GM12878 (cell line): ENCODE results near the gene HNRNPF. TPM values are rescaled to one million over a fixed set of nuclear protein-coding genes. Genes with fewer than 3 reads are reported as not detected.

Source experiments
- ASH2L ChIP-seq: fragments of 300-600, 200-600 bp; sonication (generic); IDR thresholded peaks from 2 replicates; pipeline ENCODE4 v1.6.1; 2017; ENCODE audit warnings: low read depth, mild to moderate bottlenecking, borderline replicate concordance
- BACH1 ChIP-seq: fragments of 450-650 bp; IDR thresholded peaks from 2 replicates; pipeline ENCODE4 v1.6.1; 2017; ENCODE audit warnings: mild to moderate bottlenecking, borderline replicate concordance
- CHD2 ChIP-seq: IDR thresholded peaks from 2 replicates; pipeline ENCODE4 v1.6.1; 2011; ENCODE audit warnings: low read depth, low read length, improper control_type of control experiment, borderline replicate concordance
- CREM ChIP-seq: IDR thresholded peaks from 2 replicates; pipeline ENCODE4 v1.6.1; 2014; ENCODE audit warnings: antibody characterized with exemption, low read depth
- EGR1 ChIP-seq, 2 experiments: IDR thresholded peaks; 1 replicate in 1 of 2; 2 replicates in 1 of 2; pipeline ENCODE4 v1.6.1; 2011 to 2012; ENCODE audit warnings: low read depth in 2 of 2, low read length in 2 of 2, borderline replicate concordance in 1 of 2, mild to moderate bottlenecking in 1 of 2, moderate library complexity in 1 of 2
- ESRRA ChIP-seq: IDR thresholded peaks from 2 replicates; pipeline ENCODE4 v1.6.1; 2012; ENCODE audit warnings: mild to moderate bottlenecking, low read length, improper control_type of control experiment
- HCFC1 ChIP-seq: fragments of 150-350 bp; IDR thresholded peaks from 2 replicates; pipeline ENCODE4 v1.6.1; 2014; ENCODE audit warnings: low read length
- IKZF1 ChIP-seq: fragments of 450-650 bp; conservative IDR thresholded peaks from 2 replicates; pipeline ENCODE4 v1.6.1; 2017; ENCODE audit warnings: antibody characterized with exemption, mild to moderate bottlenecking
- IKZF2 ChIP-seq, 2 experiments: fragments of 450-650 bp; IDR thresholded peaks; 2 replicates each; pipeline ENCODE4 v1.6.1; 2017; ENCODE audit warnings: mild to moderate bottlenecking in 2 of 2, moderate library complexity in 2 of 2
- JUNB ChIP-seq: IDR thresholded peaks from 2 replicates; pipeline ENCODE4 v1.6.1; 2016; ENCODE audit warnings: antibody characterized with exemption, mild to moderate bottlenecking
- MXI1 ChIP-seq: fragments of 150-350 bp; IDR thresholded peaks from 2 replicates; pipeline ENCODE4 v1.6.1; 2011; ENCODE audit warnings: low read depth, mild to moderate bottlenecking, inconsistent platforms, low read length, improper control_type of control experiment
- NFYB ChIP-seq: IDR thresholded peaks from 2 replicates; pipeline ENCODE4 v1.6.1; 2011; ENCODE audit warnings: low read depth, mild to moderate bottlenecking, low read length, improper control_type of control experiment, moderate library complexity; ENCODE audit not compliant: insufficient read depth
- PAX5 ChIP-seq: IDR thresholded peaks from 2 replicates; pipeline ENCODE4 v1.6.1; 2011; ENCODE audit warnings: low read depth, low read length, borderline replicate concordance
- POLR2A ChIP-seq: IDR thresholded peaks from 2 replicates; pipeline ENCODE4 v1.6.1; 2011; ENCODE audit warnings: low read depth, mild to moderate bottlenecking, low read length
- SIX5 ChIP-seq: IDR thresholded peaks from 2 replicates; pipeline ENCODE4 v1.6.1; 2011; ENCODE audit warnings: mild to moderate bottlenecking, low read depth, low read length, moderate library complexity; ENCODE audit not compliant: severe bottlenecking
- SRF ChIP-seq, 2 experiments: IDR thresholded peaks; 2 replicates each; pipeline ENCODE4 v1.6.1; 2011; ENCODE audit warnings: low read depth in 2 of 2, low read length in 2 of 2, mild to moderate bottlenecking in 1 of 2, moderate library complexity in 1 of 2
- TCF12 ChIP-seq: IDR thresholded peaks from 2 replicates; pipeline ENCODE4 v1.6.1; 2011; ENCODE audit warnings: low read depth, mild to moderate bottlenecking, low read length
- YY1 ChIP-seq: IDR thresholded peaks from 2 replicates; pipeline ENCODE4 v1.6.1; 2011; ENCODE audit warnings: low read depth, mild to moderate bottlenecking, low read length
- ZNF622 ChIP-seq: fragments of 450-650 bp; IDR thresholded peaks from 2 replicates; pipeline ENCODE4 v1.6.1; 2017; ENCODE audit warnings: mild to moderate bottlenecking, inconsistent platforms
- polyA plus RNA-seq, 11 experiments: library from polyadenylated mRNA; depleted of rRNA in 4 of 11; unstranded in 6 of 11; stranded (reverse) in 5 of 11; fragments of >200 nt; fragmentation: Nextera tagmentation in 4 of 11; fragmentation: Illumina TruSeq in 1 of 11; extraction: Ambion mirVana in 4 of 11; extraction: Trizol in 1 of 11; gene quantifications; 1 replicate in 1 of 11; 2 replicates in 10 of 11; pipeline versions ENCODE4 v1.2.1 to v1.2.3, GENCODE V29; 2011 to 2016; ENCODE audit warnings: inconsistent platforms in 2 of 11, missing spikeins in 2 of 11, low read depth in 1 of 11
- total RNA-seq, 4 experiments: library from RNA; depleted of rRNA in 3 of 4; stranded (reverse); fragments of >200 nt in 3 of 4; fragmentation: Illumina TruSeq in 1 of 4; extraction: Trizol in 1 of 4; gene quantifications; 2 replicates each; pipeline versions ENCODE4 v1.2.1 to v1.2.3, GENCODE V29; 2013 to 2021
- TF ChIP-seq, protein P1 (sequence below): fragments of 450-650 bp; IDR thresholded peaks from 2 replicates; pipeline ENCODE4 v1.6.1; 2014; ENCODE audit warnings: mild to moderate bottlenecking
- TF ChIP-seq, protein P2 (sequence below): IDR thresholded peaks from 2 replicates; pipeline ENCODE4 v1.6.1; 2011; ENCODE audit warnings: low read depth, mild to moderate bottlenecking, low read length, moderate library complexity, borderline replicate concordance; ENCODE audit errors: extremely low read depth
- TF ChIP-seq, protein P3 (sequence below): fragments of 450-650 bp; conservative IDR thresholded peaks from 2 replicates; pipeline ENCODE4 v1.6.1; 2017; ENCODE audit warnings: mild to moderate bottlenecking, moderate library complexity
- TF ChIP-seq, protein P4 (sequence below): IDR thresholded peaks from 2 replicates; pipeline ENCODE4 v1.6.1; 2012; ENCODE audit warnings: low read depth, low read length, improper control_type of control experiment

HNRNPF gene
- total and polyA plus RNA-seq, 10 of the 15 experiments (the other 5 are each of a cell fraction or from before 2014, with no cell fraction given) = 156 to 373 (median 293) TPM

DNA sequence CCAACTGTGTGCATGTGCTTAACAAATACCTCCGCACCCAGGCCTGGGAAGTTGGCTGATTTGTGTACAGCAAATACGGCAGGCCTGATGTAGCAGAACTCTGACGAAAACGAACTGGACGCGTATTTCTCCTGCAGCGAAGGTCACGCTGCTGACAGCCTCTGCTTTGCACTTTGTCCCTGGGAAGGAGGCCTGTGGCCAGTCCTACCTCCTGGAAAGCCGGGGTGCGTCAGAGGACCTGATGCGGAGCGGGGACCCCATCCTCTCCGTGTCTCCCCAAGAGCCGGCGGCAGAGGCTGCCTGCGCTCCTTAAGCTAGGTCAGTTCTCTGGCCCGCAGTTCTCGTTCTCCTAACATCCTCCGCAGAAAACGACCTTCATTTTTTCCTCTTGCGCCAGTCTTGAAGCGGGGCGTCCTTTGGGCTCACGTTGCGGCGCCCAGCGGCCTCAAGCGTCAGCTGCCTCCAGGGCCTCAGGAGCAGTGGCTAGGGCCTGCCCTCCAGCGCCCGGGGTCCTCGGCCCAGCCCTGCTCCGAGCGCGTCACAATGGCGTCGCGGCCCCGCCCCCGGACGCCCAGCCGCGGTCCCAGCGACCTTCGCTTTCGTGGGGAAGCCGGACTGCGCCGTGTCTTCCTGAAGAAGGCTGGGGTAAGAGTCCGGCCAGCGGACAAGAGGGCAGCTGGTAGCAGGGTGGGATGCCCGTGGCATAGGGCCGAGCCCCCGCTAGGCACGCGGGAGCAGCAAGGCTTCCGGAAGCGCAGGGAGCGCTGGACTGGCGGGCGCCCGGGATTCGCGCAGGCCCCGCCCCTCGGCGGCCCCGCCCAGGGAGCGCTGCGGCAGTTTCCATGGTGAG lies 27.5 kb upstream of the HNRNPF start, which contains the start of gene ZNF487 (continued):
- TF ChIP-seq IKZF1 = peak; percentile 88
- TF ChIP-seq, protein P1, sequence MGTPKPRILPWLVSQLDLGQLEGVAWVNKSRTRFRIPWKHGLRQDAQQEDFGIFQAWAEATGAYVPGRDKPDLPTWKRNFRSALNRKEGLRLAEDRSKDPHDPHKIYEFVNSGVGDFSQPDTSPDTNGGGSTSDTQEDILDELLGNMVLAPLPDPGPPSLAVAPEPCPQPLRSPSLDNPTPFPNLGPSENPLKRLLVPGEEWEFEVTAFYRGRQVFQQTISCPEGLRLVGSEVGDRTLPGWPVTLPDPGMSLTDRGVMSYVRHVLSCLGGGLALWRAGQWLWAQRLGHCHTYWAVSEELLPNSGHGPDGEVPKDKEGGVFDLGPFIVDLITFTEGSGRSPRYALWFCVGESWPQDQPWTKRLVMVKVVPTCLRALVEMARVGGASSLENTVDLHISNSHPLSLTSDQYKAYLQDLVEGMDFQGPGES = no peak
- TF ChIP-seq ZNF622 = no peak
- peak; percentile 79; the same call in 1 of the 2 replicates for TF ChIP-seq ASH2L
- TF ChIP-seq POLR2A = peak; percentile 92
- peak; percentile 91 for TF ChIP-seq YY1
- TF ChIP-seq ESRRA = no peak; the same call in 1 of the 2 replicates
- TF ChIP-seq CHD2 = no peak
- TF ChIP-seq, protein P2, sequence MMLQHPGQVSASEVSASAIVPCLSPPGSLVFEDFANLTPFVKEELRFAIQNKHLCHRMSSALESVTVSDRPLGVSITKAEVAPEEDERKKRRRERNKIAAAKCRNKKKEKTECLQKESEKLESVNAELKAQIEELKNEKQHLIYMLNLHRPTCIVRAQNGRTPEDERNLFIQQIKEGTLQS = no peak
- peak in 1 of 2 experiments; percentile 73; a peak in 2 of 3 replicates for TF ChIP-seq EGR1 (IDR thresholded peaks at IDR 0.05; ENCODE audit: borderline replicate concordance in 1 of 2, low read depth in 2 of 2, low read length in 2 of 2)
- TF ChIP-seq, protein P3, sequence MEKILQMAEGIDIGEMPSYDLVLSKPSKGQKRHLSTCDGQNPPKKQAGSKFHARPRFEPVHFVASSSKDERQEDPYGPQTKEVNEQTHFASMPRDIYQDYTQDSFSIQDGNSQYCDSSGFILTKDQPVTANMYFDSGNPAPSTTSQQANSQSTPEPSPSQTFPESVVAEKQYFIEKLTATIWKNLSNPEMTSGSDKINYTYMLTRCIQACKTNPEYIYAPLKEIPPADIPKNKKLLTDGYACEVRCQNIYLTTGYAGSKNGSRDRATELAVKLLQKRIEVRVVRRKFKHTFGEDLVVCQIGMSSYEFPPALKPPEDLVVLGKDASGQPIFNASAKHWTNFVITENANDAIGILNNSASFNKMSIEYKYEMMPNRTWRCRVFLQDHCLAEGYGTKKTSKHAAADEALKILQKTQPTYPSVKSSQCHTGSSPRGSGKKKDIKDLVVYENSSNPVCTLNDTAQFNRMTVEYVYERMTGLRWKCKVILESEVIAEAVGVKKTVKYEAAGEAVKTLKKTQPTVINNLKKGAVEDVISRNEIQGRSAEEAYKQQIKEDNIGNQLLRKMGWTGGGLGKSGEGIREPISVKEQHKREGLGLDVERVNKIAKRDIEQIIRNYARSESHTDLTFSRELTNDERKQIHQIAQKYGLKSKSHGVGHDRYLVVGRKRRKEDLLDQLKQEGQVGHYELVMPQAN = peak; percentile 77
- no peak for TF ChIP-seq NFYB
- no peak for TF ChIP-seq SIX5
- TF ChIP-seq BACH1 = peak; percentile 72; the same call in 1 of the 2 replicates
- TF ChIP-seq HCFC1 = no peak
- no peak for TF ChIP-seq SRF (IDR thresholded peaks at IDR 0.05; ENCODE audit: low read depth in 2 of 2, low read length in 2 of 2)
- peak; percentile 83 for TF ChIP-seq CREM
- TF ChIP-seq JUNB = no peak
- TF ChIP-seq IKZF2 (IDR thresholded peaks at IDR 0.05) = no peak; a peak in 1 of 4 replicates
- TF ChIP-seq, protein P4, sequence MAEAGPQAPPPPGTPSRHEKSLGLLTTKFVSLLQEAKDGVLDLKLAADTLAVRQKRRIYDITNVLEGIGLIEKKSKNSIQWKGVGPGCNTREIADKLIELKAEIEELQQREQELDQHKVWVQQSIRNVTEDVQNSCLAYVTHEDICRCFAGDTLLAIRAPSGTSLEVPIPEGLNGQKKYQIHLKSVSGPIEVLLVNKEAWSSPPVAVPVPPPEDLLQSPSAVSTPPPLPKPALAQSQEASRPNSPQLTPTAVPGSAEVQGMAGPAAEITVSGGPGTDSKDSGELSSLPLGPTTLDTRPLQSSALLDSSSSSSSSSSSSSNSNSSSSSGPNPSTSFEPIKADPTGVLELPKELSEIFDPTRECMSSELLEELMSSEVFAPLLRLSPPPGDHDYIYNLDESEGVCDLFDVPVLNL = no peak
- peak; percentile 24; the same call in 1 of the 2 replicates for TF ChIP-seq TCF12
- TF ChIP-seq MXI1 = 0 out of 2 replicates have a peak, but pooled peaks have one; percentile 19
- TF ChIP-seq PAX5 = 0 out of 2 replicates have a peak, but pooled peaks have one; percentile 31
